Endothelial cell of umbilical vein (primary cell): ENCODE measurements around the gene DISP2. TPM values are rescaled to one million over a fixed set of nuclear protein-coding genes. Genes with fewer than 3 reads are reported as not detected.

Source experiments
- BruUV-seq: library from RNA; stranded (reverse); fragments of 400-500 nt; replicated peaks from 2 replicates; lab custom pipeline; 2021; lab: Mats Ljungman, UMichigan
- CTCF ChIA-PET: fragments of 300-600, 350-600 bp; sonication (Branson Sonifier 250); formaldehyde crosslinking; loops from one replicate; lab custom pipeline; 2021; ENCODE audit warnings: antibody characterized with exemption, inconsistent platforms; lab: Charles Lee
- POLR2A ChIA-PET: fragments of 300-600, 350-600 bp; sonication (Branson Sonifier 250); formaldehyde crosslinking; loops from one replicate; lab custom pipeline; 2021; ENCODE audit warnings: antibody characterized with exemption, inconsistent platforms; lab: Charles Lee
- DNase-seq: peaks from one replicate; pipeline ENCODE4 v3.0.0-alpha.2; 2011; ENCODE audit warnings: low read depth, low spot score
- FAIRE-seq: peaks from 2 replicates; lab custom pipeline; 2011; peaks lifted over from hg19 to GRCh38; lab: Jason Lieb, UNC
- H2AFZ ChIP-seq: 2 replicates; pipeline ENCODE4 v1.6.0; 2012; ENCODE audit warnings: low read depth, low read length, control low read depth, inconsistent platforms
- H3K27ac ChIP-seq: 2 replicates; pipeline ENCODE4 v1.5.1; 2011; ENCODE audit warnings: low read depth, mild to moderate bottlenecking, control low read depth, low read length, moderate library complexity; ENCODE audit not compliant: insufficient read depth
- H3K27me3 ChIP-seq, 2 experiments: 2 replicates each; pipeline versions ENCODE4 v1.6.0 to v1.6.1; 2011; ENCODE audit warnings: low read length in 2 of 2, mixed read lengths in 1 of 2; ENCODE audit not compliant: control insufficient read depth in 2 of 2, insufficient read depth in 2 of 2
- H3K36me3 ChIP-seq, 2 experiments: 2 replicates in 1 of 2; 3 replicates in 1 of 2; pipeline ENCODE4 v1.5.1; 2011; ENCODE audit warnings: low read length in 2 of 2, mild to moderate bottlenecking in 1 of 2, moderate library complexity in 1 of 2; ENCODE audit not compliant: control insufficient read depth in 2 of 2, insufficient read depth in 2 of 2; ENCODE audit errors: extremely low read depth in 1 of 2
- H3K4me1 ChIP-seq: 3 replicates; pipeline ENCODE4 v1.5.1; 2011; ENCODE audit warnings: mild to moderate bottlenecking, low read length; ENCODE audit not compliant: control insufficient read depth, insufficient read depth; ENCODE audit errors: extremely low read depth
- H3K4me2 ChIP-seq: 2 replicates; pipeline ENCODE4 v1.6.1; 2011; ENCODE audit warnings: low read length, control low read depth, mixed read lengths; ENCODE audit not compliant: insufficient read depth
- H3K4me3 ChIP-seq, 3 experiments: fragments of 200-600 bp in 1 of 3; sonication (generic), shearing (Covaris generic) in 1 of 3; replicated peaks in 1 of 3; 2 replicates each; pipeline ENCODE4 v1.5.1; 2011 to 2016; ENCODE audit warnings: control low read depth in 3 of 3, low read length in 3 of 3, mild to moderate bottlenecking in 2 of 3, inconsistent platforms in 1 of 3, low read depth in 1 of 3, moderate library complexity in 1 of 3; ENCODE audit not compliant: insufficient read depth in 1 of 3
- H3K79me2 ChIP-seq: 2 replicates; pipeline ENCODE4 v1.6.0; 2012; ENCODE audit warnings: low read length, inconsistent platforms; ENCODE audit not compliant: control insufficient read depth, insufficient read depth
- H3K9ac ChIP-seq: replicated peaks from 2 replicates; pipeline ENCODE3; 2011; ENCODE audit warnings: low read length, control low read depth; ENCODE audit not compliant: insufficient read depth; ENCODE audit errors: extremely low read depth
- H3K9me1 ChIP-seq: replicated peaks from 3 replicates; pipeline ENCODE4 v1.6.0; 2011; ENCODE audit warnings: mild to moderate bottlenecking, low read length; ENCODE audit not compliant: control insufficient read depth, insufficient read depth; ENCODE audit errors: extremely low read depth
- H3K9me3 ChIP-seq: replicated peaks from 2 replicates; pipeline ENCODE4 v1.5.1; 2012; ENCODE audit warnings: low read length, inconsistent platforms; ENCODE audit not compliant: control insufficient read depth, insufficient read depth
- H4K20me1 ChIP-seq: replicated peaks from 2 replicates; pipeline ENCODE3; 2011; ENCODE audit warnings: mild to moderate bottlenecking, low read length; ENCODE audit not compliant: control insufficient read depth, insufficient read depth; ENCODE audit errors: extremely low read depth
- EZH2 ChIP-seq: IDR thresholded peaks from 2 replicates; pipeline ENCODE4 v1.6.1; 2012; ENCODE audit warnings: borderline replicate concordance, low read depth, mild to moderate bottlenecking, moderate library complexity, low read length, inconsistent platforms; ENCODE audit not compliant: severe bottlenecking
- FOS ChIP-seq: IDR thresholded peaks from 2 replicates; pipeline ENCODE4 v1.6.1; 2011; ENCODE audit warnings: mild to moderate bottlenecking, low read length, moderate library complexity, borderline replicate concordance; ENCODE audit not compliant: insufficient read depth
- GATA2 ChIP-seq: IDR thresholded peaks from 2 replicates; pipeline ENCODE4 v1.7.0; 2011; ENCODE audit warnings: low read depth, mild to moderate bottlenecking, moderate library complexity, mixed read lengths, low read length; ENCODE audit not compliant: insufficient read length, insufficient read depth
- JUN ChIP-seq: IDR thresholded peaks from 2 replicates; pipeline ENCODE4 v1.6.1; 2011; ENCODE audit warnings: borderline replicate concordance, low read depth; ENCODE audit not compliant: insufficient read length, insufficient read depth
- MYC ChIP-seq: IDR thresholded peaks from one replicate; pipeline ENCODE4 v1.6.1; 2011; ENCODE audit warnings: mild to moderate bottlenecking, low read depth, low read length
- POLR2A ChIP-seq: IDR thresholded peaks from 2 replicates; pipeline ENCODE4 v1.6.1; 2012; ENCODE audit warnings: low read depth, mild to moderate bottlenecking, control low read depth, low read length
- POLR2AphosphoS5 ChIP-seq: IDR thresholded peaks from 2 replicates; pipeline ENCODE4 v1.6.1; 2012; ENCODE audit warnings: low read depth, mild to moderate bottlenecking, control low read depth, low read length, moderate library complexity; ENCODE audit not compliant: insufficient read depth
- dilution Hi-C: fragments of 300-500 bp; cut with MboI; formaldehyde crosslinking; loops from one replicate; pipeline ENCODE4 v1.15.0; 2019; ENCODE audit warnings: low sequenced_read_pairs; ENCODE audit not compliant: extremely low pct_ligation_motif_present
- intact Hi-C: fragments of 100-400 bp; cut with micrococcal nuclease; formaldehyde crosslinking; loops from one replicate; pipeline ENCODE4 v1.10.0; 2022
- polyA plus RNA-seq, 4 experiments: library from polyadenylated mRNA; depleted of rRNA in 3 of 4; stranded (reverse) in 3 of 4; unstranded in 1 of 4; fragments of >200 nt; gene quantifications; 2 replicates each; pipeline versions ENCODE4 v1.2.1 to v1.2.3, GENCODE V29; 2011 to 2012; ENCODE audit warnings: missing spikeins in 1 of 4
- total RNA-seq: library from RNA; stranded (reverse); gene quantifications from 2 replicates; pipeline ENCODE4 v1.2.3, GENCODE V29; 2021
- TF ChIP-seq, protein P1 (sequence below): IDR thresholded peaks from 2 replicates; pipeline ENCODE4 v1.6.1; 2011; ENCODE audit not compliant: insufficient read depth, insufficient read length
- TF ChIP-seq, protein P2 (sequence below), 2 donors: IDR thresholded peaks; 1 replicate in 1 of 2; 2 replicates in 1 of 2; pipeline ENCODE4 v1.5.1; 2011; ENCODE audit warnings: low read length in 2 of 2, mild to moderate bottlenecking in 2 of 2, moderate library complexity in 2 of 2, control low read depth in 1 of 2, inconsistent platforms in 1 of 2, low read depth in 1 of 2; ENCODE audit not compliant: insufficient read depth in 1 of 2; ENCODE audit errors: extremely low read depth in 1 of 2

Gene DISP2
- total and polyA plus RNA-seq, 2 donors (not counting 3 experiments of a cell fraction or from before 2014, with no cell fraction given) = 0.10 to 1.2 TPM

DNA sequence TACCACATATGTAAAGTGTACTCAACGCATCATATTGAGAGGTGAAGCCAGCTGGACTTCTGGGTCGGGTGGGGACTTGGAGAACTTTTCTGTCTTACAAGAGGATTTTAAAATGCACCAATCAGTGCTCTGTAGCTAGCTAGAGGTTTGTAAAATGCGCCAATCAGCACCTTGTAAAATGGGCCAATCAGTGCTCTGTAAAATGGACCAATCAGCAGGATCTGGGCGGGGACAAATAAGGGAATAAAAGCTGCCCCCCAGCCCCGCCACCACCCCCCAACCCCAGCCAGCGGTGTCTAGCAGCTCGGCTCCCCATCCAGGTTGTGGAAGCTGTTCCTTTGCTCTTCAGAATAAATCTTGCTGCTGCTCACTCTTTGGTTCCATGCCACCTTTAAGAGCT, 41.4 kb downstream of the DISP2 start:
- no peaks in the 10 kb centered on the region for H3K9me3 ChIP-seq
- no peaks in the 10 kb centered on the region for H3K27me3 ChIP-seq
- dilution Hi-C loops = no loop called here
- H3K27ac ChIP-seq = no peak overlapping the region
- no peak overlapping the region for H3K4me3 ChIP-seq
- BruUV-seq = no TSS peak
- no peak for DNase-seq
- H3K9me1 ChIP-seq = no peaks in the 10 kb centered on the region
- no peaks in the 10 kb centered on the region for H4K20me1 ChIP-seq
- H2AFZ ChIP-seq = no peak overlapping the region
- no peaks in the 10 kb centered on the region for H3K4me1 ChIP-seq
- POLR2A ChIA-PET = no interaction called here
- CTCF ChIA-PET = interaction anchor here (0.6 to 1.5 kb wide), 4 partner anchors 8 to 107 kb away, joined by 3 to 5 read pairs (median 4); no protein-coding TSS in a partner anchor
- TF ChIP-seq POLR2AphosphoS5 (no peak), FOS (no peak), MYC (no peak), POLR2A (no peak), EZH2 (no peak), GATA2 (no peak), JUN (no peak)
- TF ChIP-seq, protein P1, sequence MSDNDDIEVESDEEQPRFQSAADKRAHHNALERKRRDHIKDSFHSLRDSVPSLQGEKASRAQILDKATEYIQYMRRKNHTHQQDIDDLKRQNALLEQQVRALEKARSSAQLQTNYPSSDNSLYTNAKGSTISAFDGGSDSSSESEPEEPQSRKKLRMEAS = no peak
- TF ChIP-seq, protein P2, sequence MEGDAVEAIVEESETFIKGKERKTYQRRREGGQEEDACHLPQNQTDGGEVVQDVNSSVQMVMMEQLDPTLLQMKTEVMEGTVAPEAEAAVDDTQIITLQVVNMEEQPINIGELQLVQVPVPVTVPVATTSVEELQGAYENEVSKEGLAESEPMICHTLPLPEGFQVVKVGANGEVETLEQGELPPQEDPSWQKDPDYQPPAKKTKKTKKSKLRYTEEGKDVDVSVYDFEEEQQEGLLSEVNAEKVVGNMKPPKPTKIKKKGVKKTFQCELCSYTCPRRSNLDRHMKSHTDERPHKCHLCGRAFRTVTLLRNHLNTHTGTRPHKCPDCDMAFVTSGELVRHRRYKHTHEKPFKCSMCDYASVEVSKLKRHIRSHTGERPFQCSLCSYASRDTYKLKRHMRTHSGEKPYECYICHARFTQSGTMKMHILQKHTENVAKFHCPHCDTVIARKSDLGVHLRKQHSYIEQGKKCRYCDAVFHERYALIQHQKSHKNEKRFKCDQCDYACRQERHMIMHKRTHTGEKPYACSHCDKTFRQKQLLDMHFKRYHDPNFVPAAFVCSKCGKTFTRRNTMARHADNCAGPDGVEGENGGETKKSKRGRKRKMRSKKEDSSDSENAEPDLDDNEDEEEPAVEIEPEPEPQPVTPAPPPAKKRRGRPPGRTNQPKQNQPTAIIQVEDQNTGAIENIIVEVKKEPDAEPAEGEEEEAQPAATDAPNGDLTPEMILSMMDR (IDR thresholded peaks at IDR 0.05; ENCODE audit: extremely low read depth in 1 of 2, insufficient read depth in 1 of 2, low read depth in 1 of 2, low read length in 2 of 2) = no peak
- no peaks in the 10 kb centered on the region for H3K36me3 ChIP-seq
- H3K4me2 ChIP-seq = no peak overlapping the region
- H3K9ac ChIP-seq = no peak overlapping the region
- intact Hi-C loops = no loop called here
- no peaks in the 10 kb centered on the region for H3K79me2 ChIP-seq
- no peak for FAIRE-seq
